ENCODE results near the gene FAM171A1.

FAM171A1 gene

GRCh38 chr10:15230257-15230656, 140.8 kb downstream of the FAM171A1 start:
- DNase-seq: no peak
- no peak for TF ChIP-seq GATA1 (IDR thresholded peaks at IDR 0.05; ENCODE audit: low read depth, low read length)
- no peak for TF ChIP-seq POLR2A (IDR thresholded peaks at IDR 0.05; ENCODE audit: low read length)

- DNase-seq: no peak
- no peak for TF ChIP-seq POLR2A (IDR thresholded peaks at IDR 0.05; ENCODE audit: low read length)
- no peak for TF ChIP-seq GATA1 (IDR thresholded peaks at IDR 0.05; ENCODE audit: low read depth, low read length)
Observed at GRCh38 chr10:15229268-15229667, 141.8 kb downstream of the FAM171A1 start.

GRCh38 chr10:15228426-15228825, 142.7 kb downstream of the FAM171A1 start:
- TF ChIP-seq GATA1 (IDR thresholded peaks at IDR 0.05; ENCODE audit: low read depth, low read length) (no peak), POLR2A (IDR thresholded peaks at IDR 0.05; ENCODE audit: low read length) (no peak)
- DNase-seq: no peak

- no peak for DNase-seq
Observed at GRCh38 chr10:15227611-15228372, 143.3 kb downstream of the FAM171A1 start.

GRCh38 chr10:15225511-15225910, 145.6 kb downstream of the FAM171A1 start:
- DNase-seq: no peak
- TF ChIP-seq POLR2A (IDR thresholded peaks at IDR 0.05; ENCODE audit: low read length) (no peak), GATA1 (IDR thresholded peaks at IDR 0.05; ENCODE audit: low read depth, low read length) (no peak)

More at GRCh38 chr10:15227611-15228372, 143.3 kb downstream of the FAM171A1 start:
- no peak for TF ChIP-seq POLR2A (IDR thresholded peaks at IDR 0.05; ENCODE audit: low read length)
- TF ChIP-seq GATA1 (IDR thresholded peaks at IDR 0.05; ENCODE audit: low read depth, low read length): no peak

GRCh38 chr10:15224948-15225347, 146.1 kb downstream of the FAM171A1 start:
- TF ChIP-seq GATA1 (IDR thresholded peaks at IDR 0.05; ENCODE audit: low read depth, low read length): no peak
- no peak for TF ChIP-seq POLR2A (IDR thresholded peaks at IDR 0.05; ENCODE audit: low read length)
- peak in 1 of 2 experiments; percentile 4 for DNase-seq

GRCh38 chr10:15223174-15223573, 147.9 kb downstream of the FAM171A1 start:
- TF ChIP-seq POLR2A (IDR thresholded peaks at IDR 0.05; ENCODE audit: low read length) (no peak), GATA1 (IDR thresholded peaks at IDR 0.05; ENCODE audit: low read depth, low read length) (no peak)
- DNase-seq: no peak

GRCh38 chr10:15222511-15222910, 148.6 kb downstream of the FAM171A1 start:
- TF ChIP-seq GATA1 (IDR thresholded peaks at IDR 0.05; ENCODE audit: low read depth, low read length): no peak
- no peak for TF ChIP-seq POLR2A (IDR thresholded peaks at IDR 0.05; ENCODE audit: low read length)
- no peak for DNase-seq

GRCh38 chr10:15220445-15220844, 150.6 kb downstream of the FAM171A1 start:
- TF ChIP-seq POLR2A (IDR thresholded peaks at IDR 0.05; ENCODE audit: low read length): no peak
- TF ChIP-seq GATA1 (IDR thresholded peaks at IDR 0.05; ENCODE audit: low read depth, low read length): no peak
- no peak for DNase-seq

- no peak for DNase-seq
- TF ChIP-seq GATA1 (IDR thresholded peaks at IDR 0.05; ENCODE audit: low read depth, low read length): no peak
- no peak for TF ChIP-seq POLR2A (IDR thresholded peaks at IDR 0.05; ENCODE audit: low read length)
Observed at GRCh38 chr10:15216700-15217099, 154.4 kb downstream of the FAM171A1 start.

- DNase-seq: no peak
- no peak for TF ChIP-seq GATA1 (IDR thresholded peaks at IDR 0.05; ENCODE audit: low read depth, low read length)
- TF ChIP-seq POLR2A (IDR thresholded peaks at IDR 0.05; ENCODE audit: low read length): no peak
Observed at GRCh38 chr10:15214237-15214636, 156.9 kb downstream of the FAM171A1 start.

- TF ChIP-seq GATA1 (IDR thresholded peaks at IDR 0.05; ENCODE audit: low read depth, low read length) (no peak), POLR2A (IDR thresholded peaks at IDR 0.05; ENCODE audit: low read length) (no peak)
Observed at GRCh38 chr10:15213461-15213861, 157.6 kb downstream of the FAM171A1 start.

GRCh38 chr10:15211464-15211979, 159.6 kb downstream of the FAM171A1 start:
- TF ChIP-seq POLR2A (IDR thresholded peaks at IDR 0.05; ENCODE audit: low read length) (no peak), GATA1 (IDR thresholded peaks at IDR 0.05; ENCODE audit: low read depth, low read length) (no peak)
- no peak for DNase-seq

More at GRCh38 chr10:15213461-15213861, 157.6 kb downstream of the FAM171A1 start:
- DNase-seq: no peak

GRCh38 chr10:15210521-15210920, 160.6 kb downstream of the FAM171A1 start:
- no peak for DNase-seq
- TF ChIP-seq POLR2A (IDR thresholded peaks at IDR 0.05; ENCODE audit: low read length) (no peak), GATA1 (IDR thresholded peaks at IDR 0.05; ENCODE audit: low read depth, low read length) (no peak)

Measured in erythroblast (primary cell).